ENCODE measurements around the gene XPR1.

- TF ChIP-seq POLR2A (IDR thresholded peaks at IDR 0.05) = no peak
- TF ChIP-seq, protein P1, sequence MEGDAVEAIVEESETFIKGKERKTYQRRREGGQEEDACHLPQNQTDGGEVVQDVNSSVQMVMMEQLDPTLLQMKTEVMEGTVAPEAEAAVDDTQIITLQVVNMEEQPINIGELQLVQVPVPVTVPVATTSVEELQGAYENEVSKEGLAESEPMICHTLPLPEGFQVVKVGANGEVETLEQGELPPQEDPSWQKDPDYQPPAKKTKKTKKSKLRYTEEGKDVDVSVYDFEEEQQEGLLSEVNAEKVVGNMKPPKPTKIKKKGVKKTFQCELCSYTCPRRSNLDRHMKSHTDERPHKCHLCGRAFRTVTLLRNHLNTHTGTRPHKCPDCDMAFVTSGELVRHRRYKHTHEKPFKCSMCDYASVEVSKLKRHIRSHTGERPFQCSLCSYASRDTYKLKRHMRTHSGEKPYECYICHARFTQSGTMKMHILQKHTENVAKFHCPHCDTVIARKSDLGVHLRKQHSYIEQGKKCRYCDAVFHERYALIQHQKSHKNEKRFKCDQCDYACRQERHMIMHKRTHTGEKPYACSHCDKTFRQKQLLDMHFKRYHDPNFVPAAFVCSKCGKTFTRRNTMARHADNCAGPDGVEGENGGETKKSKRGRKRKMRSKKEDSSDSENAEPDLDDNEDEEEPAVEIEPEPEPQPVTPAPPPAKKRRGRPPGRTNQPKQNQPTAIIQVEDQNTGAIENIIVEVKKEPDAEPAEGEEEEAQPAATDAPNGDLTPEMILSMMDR (IDR thresholded peaks at IDR 0.05) = no peak
Observed at GRCh38 chr1:180728472-180729106, 96.8 kb downstream of the XPR1 start.
